SK-N-MC (cell line): ENCODE data around the gene NOP58.

ENCODE experiments used
- EZH2 ChIP-seq: fragments of 200-600 bp; sonication (generic); IDR thresholded peaks from one replicate; pipeline ENCODE4 v1.6.1; 2017; ENCODE audit warnings: antibody characterized with exemption
- POLR2AphosphoS5 ChIP-seq: IDR thresholded peaks from 2 replicates; pipeline ENCODE4 v1.6.1; 2012; ENCODE audit warnings: mild to moderate bottlenecking, low read depth, low read length, borderline replicate concordance

DNA sequence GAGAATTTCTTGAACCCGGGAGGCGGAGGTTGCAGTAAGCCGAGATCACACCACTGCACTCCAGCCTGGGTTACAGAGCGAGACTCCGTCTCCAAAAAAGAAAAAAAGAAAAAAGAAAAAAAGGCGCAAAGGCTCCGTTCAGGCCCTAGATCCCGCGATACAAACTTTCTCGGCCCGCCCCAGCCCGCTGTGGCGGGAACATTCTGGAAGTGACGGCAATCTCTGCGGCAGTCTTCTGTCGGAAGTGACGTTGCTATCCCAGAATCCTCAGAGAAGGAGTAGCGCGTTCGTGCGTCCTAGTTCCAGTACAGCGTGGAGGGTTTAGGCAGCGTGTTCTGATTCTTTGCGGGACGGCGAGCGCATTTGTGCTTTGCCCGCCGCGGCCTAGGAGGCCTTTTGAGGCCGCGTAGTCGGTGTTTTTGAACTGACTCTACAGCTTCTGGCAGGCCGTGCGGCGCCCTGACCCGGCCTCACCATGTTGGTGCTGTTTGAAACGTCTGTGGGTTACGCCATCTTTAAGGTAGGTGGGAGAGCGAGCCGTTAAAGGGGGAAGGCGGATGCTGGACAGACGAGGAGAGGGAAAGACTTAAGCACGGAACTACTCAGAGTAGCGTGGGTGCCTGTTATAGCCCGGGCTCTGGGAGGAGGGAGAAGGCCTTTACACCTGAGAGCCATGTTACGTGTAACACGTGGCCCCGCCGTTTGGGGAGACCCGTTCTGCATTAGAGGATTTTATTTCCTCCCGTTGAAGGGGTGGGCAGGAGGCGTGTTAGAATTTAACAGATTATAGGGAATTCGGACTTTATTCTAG is at the start of gene NOP58:
- TF ChIP-seq EZH2: no peak
- TF ChIP-seq POLR2AphosphoS5: peak; percentile 99
